Measurements from ENCODE around the gene ZNF574.
"Not testable (repeated sequence)": the region's sequence is repeated elsewhere in the genome, so short reads cannot be mapped to it uniquely, and the experiment has no call there.

ZNF574 gene

GRCh38 chr19:42075616-42076379 is at the start of gene ZNF574:
Gene ZNF574, plus strand, starts transcription at chr19:42076166. Its CDS starts 2,441 bp downstream, at chr19:42078607.
- Histone ChIP-seq H3K4me1 (ENCODE audit: insufficient read depth, low read length) (peaks cover 5% of the 10 kb centered on the region; the same call in 1 of the 2 replicates), H3K9ac (ENCODE audit: low read depth, low read length) (peak within 1 kb of the TSS; percentile 92), H3K36me3 (ENCODE audit: insufficient read depth, low read length) (peaks cover 4% of the 10 kb centered on the region; the same call in 1 of the 2 replicates), H3K9me3 (ENCODE audit: control insufficient read depth, insufficient read depth, low read length) (no peaks in the 10 kb centered on the region)

- peak overlapping the region; percentile 55 for H3K9ac ChIP-seq (ENCODE audit: low read depth, low read length)
- H3K4me1 ChIP-seq (ENCODE audit: insufficient read depth, low read length) = peaks cover 4% of the 10 kb centered on the region; the same call in 1 of the 2 replicates
- H3K36me3 ChIP-seq (ENCODE audit: insufficient read depth, low read length) = no peaks in the 10 kb centered on the region; the same call in 1 of the 2 replicates
- H3K9me3 ChIP-seq (ENCODE audit: control insufficient read depth, insufficient read depth, low read length) = no peaks in the 10 kb centered on the region
Measured at GRCh38 chr19:42028304-42029216, 47.4 kb upstream of the ZNF574 start.

- Histone ChIP-seq H3K9me3 (ENCODE audit: control insufficient read depth, insufficient read depth, low read length) (no peaks in the 10 kb centered on the region), H3K36me3 (ENCODE audit: insufficient read depth, low read length) (no peaks in the 10 kb centered on the region; the same call in 1 of the 2 replicates), H3K4me1 (ENCODE audit: insufficient read depth, low read length) (peaks cover 4% of the 10 kb centered on the region; the same call in 1 of the 2 replicates), H3K9ac (ENCODE audit: low read depth, low read length) (no peak overlapping the region)
Measured at GRCh38 chr19:42030645-42031440, 45.1 kb upstream of the ZNF574 start.

- no peaks in the 10 kb centered on the region for H3K9me3 ChIP-seq (ENCODE audit: control insufficient read depth, insufficient read depth, low read length)
- H3K9ac ChIP-seq (ENCODE audit: low read depth, low read length) = no peak overlapping the region; the same call in 1 of the 2 replicates
- H3K36me3 ChIP-seq (ENCODE audit: insufficient read depth, low read length) = no peaks in the 10 kb centered on the region; the same call in 1 of the 2 replicates
- peaks cover 4% of the 10 kb centered on the region; the same call in 1 of the 2 replicates for H3K4me1 ChIP-seq (ENCODE audit: insufficient read depth, low read length)
Measured at GRCh38 chr19:42032431-42032830, 43.5 kb upstream of the ZNF574 start.

- H3K36me3 ChIP-seq (ENCODE audit: insufficient read depth, low read length) = peaks cover 4% of the 10 kb centered on the region; the same call in 1 of the 2 replicates
- H3K9me3 ChIP-seq (ENCODE audit: control insufficient read depth, insufficient read depth, low read length) = no peaks in the 10 kb centered on the region
- peaks cover 4% of the 10 kb centered on the region; the same call in 1 of the 2 replicates for H3K4me1 ChIP-seq (ENCODE audit: insufficient read depth, low read length)
- no peak overlapping the region for H3K9ac ChIP-seq (ENCODE audit: low read depth, low read length)
Measured at GRCh38 chr19:42033413-42033812, 42.6 kb upstream of the ZNF574 start.

- not testable (repeated sequence) for H3K36me3 ChIP-seq (ENCODE audit: insufficient read depth, low read length); H3K4me1 ChIP-seq (ENCODE audit: insufficient read depth, low read length); H3K9ac ChIP-seq (ENCODE audit: low read depth, low read length); H3K9me3 ChIP-seq (ENCODE audit: control insufficient read depth, insufficient read depth, low read length)
Measured at GRCh38 chr19:42034640-42035391, 41.1 kb upstream of the ZNF574 start.

GRCh38 chr19:42037649-42038048 is 38.3 kb upstream of the ZNF574 start:
- Histone ChIP-seq H3K4me1 (ENCODE audit: insufficient read depth, low read length) (0 out of 2 replicates have a peak, but pooled peaks cover 2% of the 10 kb centered on the region), H3K36me3 (ENCODE audit: insufficient read depth, low read length) (peaks cover 4% of the 10 kb centered on the region; the same call in 1 of the 2 replicates), H3K9me3 (ENCODE audit: control insufficient read depth, insufficient read depth, low read length) (no peaks in the 10 kb centered on the region), H3K9ac (ENCODE audit: low read depth, low read length) (no peak overlapping the region)

GRCh38 chr19:42038666-42039065 is 37.3 kb upstream of the ZNF574 start:
- no peaks in the 10 kb centered on the region for H3K9me3 ChIP-seq (ENCODE audit: control insufficient read depth, insufficient read depth, low read length)

GRCh38 chr19:42040031-42040430 is 35.9 kb upstream of the ZNF574 start:
- Histone ChIP-seq H3K9me3 (ENCODE audit: control insufficient read depth, insufficient read depth, low read length) (no peaks in the 10 kb centered on the region), H3K4me1 (ENCODE audit: insufficient read depth, low read length) (no peaks in the 10 kb centered on the region), H3K36me3 (ENCODE audit: insufficient read depth, low read length) (peaks cover 4% of the 10 kb centered on the region; the same call in 1 of the 2 replicates), H3K9ac (ENCODE audit: low read depth, low read length) (no peak overlapping the region)

More at GRCh38 chr19:42038666-42039065, 37.3 kb upstream of the ZNF574 start:
- H3K4me1 ChIP-seq (ENCODE audit: insufficient read depth, low read length) = no peaks in the 10 kb centered on the region
- no peak overlapping the region for H3K9ac ChIP-seq (ENCODE audit: low read depth, low read length)
- H3K36me3 ChIP-seq (ENCODE audit: insufficient read depth, low read length) = peaks cover 4% of the 10 kb centered on the region; the same call in 1 of the 2 replicates

GRCh38 chr19:42040491-42040890 is 35.5 kb upstream of the ZNF574 start:
- H3K9ac ChIP-seq (ENCODE audit: low read depth, low read length); H3K4me1 ChIP-seq (ENCODE audit: insufficient read depth, low read length); H3K9me3 ChIP-seq (ENCODE audit: control insufficient read depth, insufficient read depth, low read length); H3K36me3 ChIP-seq (ENCODE audit: insufficient read depth, low read length): not testable (repeated sequence)

- no peaks in the 10 kb centered on the region for H3K4me1 ChIP-seq (ENCODE audit: insufficient read depth, low read length)
- H3K36me3 ChIP-seq (ENCODE audit: insufficient read depth, low read length) = peaks cover 4% of the 10 kb centered on the region
- no peaks in the 10 kb centered on the region for H3K9me3 ChIP-seq (ENCODE audit: control insufficient read depth, insufficient read depth, low read length)
- H3K9ac ChIP-seq (ENCODE audit: low read depth, low read length) = no peak overlapping the region
Measured at GRCh38 chr19:42042455-42043170, 33.4 kb upstream of the ZNF574 start.

- Histone ChIP-seq H3K36me3 (ENCODE audit: insufficient read depth, low read length) (no peaks in the 10 kb centered on the region; the same call in 1 of the 2 replicates), H3K4me1 (ENCODE audit: insufficient read depth, low read length) (no peaks in the 10 kb centered on the region), H3K9ac (ENCODE audit: low read depth, low read length) (no peak overlapping the region), H3K9me3 (ENCODE audit: control insufficient read depth, insufficient read depth, low read length) (no peaks in the 10 kb centered on the region)
Measured at GRCh38 chr19:42045575-42045974, 30.4 kb upstream of the ZNF574 start.

- H3K36me3 ChIP-seq (ENCODE audit: insufficient read depth, low read length) = no peaks in the 10 kb centered on the region; the same call in none of the 2 replicates
Measured at GRCh38 chr19:42048992-42049391, 27.0 kb upstream of the ZNF574 start.

More at GRCh38 chr19:42048992-42049391, 27.0 kb upstream of the ZNF574 start:
- Histone ChIP-seq H3K4me1 (ENCODE audit: insufficient read depth, low read length) (no peaks in the 10 kb centered on the region), H3K9me3 (ENCODE audit: control insufficient read depth, insufficient read depth, low read length) (no peaks in the 10 kb centered on the region), H3K9ac (ENCODE audit: low read depth, low read length) (no peak overlapping the region)
